GM12864 (cell line): ENCODE measurements around the gene SLC37A3.

Experiments used
- DNase-seq: peaks from one replicate; pipeline ENCODE4 v3.0.0-alpha.2; 2011; ENCODE audit warnings: low read depth
- H3K4me3 ChIP-seq: 2 replicates; pipeline ENCODE4 v1.5.1; 2011; ENCODE audit warnings: mild to moderate bottlenecking, low read depth, low read length, control low read depth
- CTCF ChIP-seq: IDR thresholded peaks from 2 replicates; pipeline ENCODE4 v1.5.1; 2011; ENCODE audit warnings: low read depth, mild to moderate bottlenecking, moderate library complexity, low read length, control low read depth, inconsistent platforms; ENCODE audit errors: missing control alignments

Gene SLC37A3

GRCh38 chr7:140333223-140333622, 65.1 kb downstream of the SLC37A3 start:
- no peak for DNase-seq
- H3K4me3 ChIP-seq: no peak overlapping the region
- TF ChIP-seq CTCF: no peak

DNA sequence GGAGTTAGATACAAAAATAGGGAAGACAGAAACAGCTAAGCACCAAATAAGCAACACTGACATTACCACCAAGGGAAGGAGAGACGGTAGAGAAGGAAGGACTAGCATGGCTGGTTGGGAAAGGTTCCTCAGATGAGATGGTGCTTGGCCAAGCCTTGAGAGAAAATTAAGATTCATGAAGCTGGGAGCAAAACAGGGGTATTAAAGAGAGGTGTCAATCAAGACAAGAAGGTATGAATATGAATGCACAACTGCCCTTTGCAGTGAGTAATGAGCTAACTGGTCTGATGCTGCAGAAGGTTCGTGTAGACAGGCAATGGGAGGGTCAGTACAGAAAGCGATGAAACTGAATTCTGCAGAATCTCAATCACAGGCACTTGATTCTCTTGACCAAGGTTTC, 67.7 kb downstream of the SLC37A3 start:
- no peak for DNase-seq
- no peak overlapping the region for H3K4me3 ChIP-seq
- TF ChIP-seq CTCF: no peak

DNA sequence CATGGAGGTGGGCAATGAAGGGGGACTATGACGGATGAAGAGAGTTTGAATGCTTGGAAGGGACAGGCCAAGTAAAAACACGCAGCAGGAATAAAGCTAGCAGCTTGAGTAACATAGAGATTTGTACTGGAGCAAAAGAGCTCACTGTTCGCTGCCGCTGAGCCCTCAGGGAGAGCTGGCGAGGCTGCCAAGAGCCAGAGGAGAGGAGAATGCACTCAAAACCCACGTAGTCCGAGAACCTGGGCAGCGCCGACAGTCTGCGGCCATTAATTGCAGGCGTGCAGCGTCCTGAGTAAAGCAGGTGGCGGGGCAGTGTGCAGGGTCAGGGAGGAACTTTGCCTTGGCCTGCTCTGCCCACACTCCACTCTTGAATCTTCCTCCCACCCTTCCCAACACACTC, 68.2 kb downstream of the SLC37A3 start:
- H3K4me3 ChIP-seq: no peak overlapping the region
- DNase-seq: no peak
- TF ChIP-seq CTCF: no peak

DNA sequence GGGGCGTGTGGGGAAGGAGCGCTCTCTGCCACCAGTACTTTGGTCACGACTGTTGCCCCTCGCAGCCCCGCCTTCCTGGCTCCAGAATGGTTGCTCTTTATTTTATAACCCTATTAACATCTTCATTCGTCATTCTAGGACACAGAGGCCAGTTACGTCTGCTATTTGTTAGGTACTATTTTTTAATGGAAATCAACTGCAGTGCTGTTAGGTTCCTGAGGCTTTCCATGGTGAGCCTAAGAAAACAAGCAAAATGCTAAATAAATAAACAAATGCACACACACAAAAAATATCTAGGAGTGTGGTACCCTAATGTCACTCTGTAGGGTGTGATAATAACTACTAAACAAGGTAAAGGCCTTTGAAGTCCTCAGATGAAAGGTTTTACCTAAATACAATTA, 71.1 kb downstream of the SLC37A3 start:
- TF ChIP-seq CTCF: no peak
- H3K4me3 ChIP-seq: no peak overlapping the region
- no peak for DNase-seq

DNA sequence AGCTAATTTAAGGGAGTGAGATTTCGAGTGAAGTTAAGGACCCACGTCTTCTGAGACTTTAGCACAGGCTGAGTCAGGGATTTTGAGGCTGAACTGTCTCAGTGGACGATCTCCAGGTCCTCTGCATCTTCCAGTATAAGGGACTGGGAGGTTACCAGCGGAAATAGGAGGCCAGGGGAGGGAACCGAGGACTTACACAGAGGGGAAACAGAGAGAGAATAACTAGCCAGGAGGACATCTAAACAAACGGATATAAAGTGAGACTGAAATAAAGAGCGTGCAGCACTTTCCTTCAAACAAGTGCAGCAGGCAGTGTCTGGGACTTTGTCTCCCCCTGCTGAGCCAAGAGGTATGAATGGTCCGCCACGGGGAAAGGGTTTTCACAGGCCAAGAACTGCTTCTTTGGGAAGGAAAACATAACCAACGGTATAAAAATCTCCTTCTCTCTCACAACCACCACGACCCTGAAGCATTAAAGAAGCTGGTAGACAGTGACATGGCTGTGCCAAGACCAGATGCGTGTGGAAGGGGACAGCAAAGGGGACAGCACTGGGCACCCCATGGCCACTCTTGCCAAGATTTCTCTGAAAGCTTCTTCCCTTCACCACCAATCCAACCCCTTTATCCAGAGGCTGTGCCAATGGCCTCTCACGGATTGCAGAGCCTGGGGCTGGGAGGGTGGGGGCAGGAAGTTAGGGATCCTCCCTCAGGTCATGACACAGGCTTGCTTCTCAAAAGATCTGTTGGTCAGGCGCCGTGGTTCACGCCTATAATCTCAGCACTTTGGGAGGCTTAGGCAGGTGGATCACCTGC, 72.0 kb downstream of the SLC37A3 start:
- DNase-seq: peak; percentile 21
- TF ChIP-seq CTCF: peak; percentile 77
- no peak overlapping the region for H3K4me3 ChIP-seq

DNA sequence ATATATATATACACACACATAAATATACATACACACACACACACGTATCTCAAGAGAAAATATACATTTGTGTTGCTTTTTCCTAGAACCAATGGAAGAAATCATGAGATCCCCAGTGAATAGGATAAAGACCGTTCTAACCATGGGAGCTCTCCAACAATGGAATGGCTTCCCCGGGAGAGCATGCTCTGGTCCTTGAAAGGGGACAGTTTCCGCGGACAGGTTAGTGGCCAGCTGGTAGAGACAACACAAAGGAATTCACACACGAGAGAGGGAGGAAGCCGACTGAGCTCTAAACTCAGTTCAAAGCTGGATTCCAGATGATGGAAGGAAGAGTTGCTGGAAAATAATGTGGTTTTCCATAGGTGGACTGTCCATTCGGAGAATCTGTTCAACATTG, 72.7 kb downstream of the SLC37A3 start:
- DNase-seq: no peak
- TF ChIP-seq CTCF: no peak
- no peak overlapping the region for H3K4me3 ChIP-seq

- no peak overlapping the region for H3K4me3 ChIP-seq
- TF ChIP-seq CTCF: no peak
- DNase-seq: no peak
Observed at GRCh38 chr7:140324714-140325113, 73.6 kb downstream of the SLC37A3 start.
